Measurements from ENCODE around the gene RAB7A.

DNA sequence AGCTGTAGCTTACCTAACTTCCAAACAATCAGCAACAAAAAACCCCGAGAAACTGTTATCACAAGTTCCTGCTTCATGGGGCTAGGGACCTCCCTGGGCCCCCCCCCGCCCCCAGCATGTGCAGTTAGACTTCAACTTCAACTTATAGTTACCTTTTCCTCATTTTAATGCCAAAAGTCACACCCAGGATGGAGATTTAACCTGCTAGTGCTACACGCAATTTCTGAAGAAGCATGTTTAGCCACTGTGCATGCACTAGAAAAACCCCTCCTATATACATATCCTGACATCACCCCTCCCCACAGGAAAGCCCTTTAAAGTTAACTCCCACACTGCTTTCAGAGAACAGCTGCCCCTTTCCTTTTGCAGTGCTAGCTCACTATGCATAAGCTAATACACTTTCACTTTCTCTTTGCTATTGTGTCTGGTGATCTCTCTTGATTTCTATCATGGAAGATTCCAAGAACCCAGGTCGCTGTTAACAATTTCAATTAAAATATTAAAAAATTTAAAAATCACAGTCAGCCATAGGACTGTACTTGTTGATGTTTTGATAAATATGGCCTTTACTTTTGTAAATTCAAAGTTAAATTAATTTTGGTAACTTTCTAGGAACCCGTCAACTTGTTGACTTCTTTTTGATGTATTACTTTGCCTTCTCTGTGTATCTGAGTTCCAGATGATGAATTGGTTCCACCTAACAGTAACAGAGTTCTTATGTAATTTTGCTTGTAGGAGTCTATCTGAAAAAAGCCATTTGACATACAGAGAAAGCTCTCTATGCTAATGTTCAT is 78.2 kb downstream of the RAB7A start:
- TF ChIP-seq, protein P1, sequence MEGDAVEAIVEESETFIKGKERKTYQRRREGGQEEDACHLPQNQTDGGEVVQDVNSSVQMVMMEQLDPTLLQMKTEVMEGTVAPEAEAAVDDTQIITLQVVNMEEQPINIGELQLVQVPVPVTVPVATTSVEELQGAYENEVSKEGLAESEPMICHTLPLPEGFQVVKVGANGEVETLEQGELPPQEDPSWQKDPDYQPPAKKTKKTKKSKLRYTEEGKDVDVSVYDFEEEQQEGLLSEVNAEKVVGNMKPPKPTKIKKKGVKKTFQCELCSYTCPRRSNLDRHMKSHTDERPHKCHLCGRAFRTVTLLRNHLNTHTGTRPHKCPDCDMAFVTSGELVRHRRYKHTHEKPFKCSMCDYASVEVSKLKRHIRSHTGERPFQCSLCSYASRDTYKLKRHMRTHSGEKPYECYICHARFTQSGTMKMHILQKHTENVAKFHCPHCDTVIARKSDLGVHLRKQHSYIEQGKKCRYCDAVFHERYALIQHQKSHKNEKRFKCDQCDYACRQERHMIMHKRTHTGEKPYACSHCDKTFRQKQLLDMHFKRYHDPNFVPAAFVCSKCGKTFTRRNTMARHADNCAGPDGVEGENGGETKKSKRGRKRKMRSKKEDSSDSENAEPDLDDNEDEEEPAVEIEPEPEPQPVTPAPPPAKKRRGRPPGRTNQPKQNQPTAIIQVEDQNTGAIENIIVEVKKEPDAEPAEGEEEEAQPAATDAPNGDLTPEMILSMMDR (IDR thresholded peaks at IDR 0.05), result no peak
- TF ChIP-seq POLR2A (IDR thresholded peaks at IDR 0.05), result no peak
- TF ChIP-seq POLR2AphosphoS5 (IDR thresholded peaks at IDR 0.05), result no peak
- no peak for TF ChIP-seq EP300 (IDR thresholded peaks at IDR 0.05)

Data from stomach (tissue), 4 donors.